Measurements from ENCODE around the gene EIPR1. TPM values are rescaled to one million over a fixed set of nuclear protein-coding genes. Genes with fewer than 3 reads are reported as not detected.

The EIPR1 gene
- total and polyA plus RNA-seq, 2 donors (not counting 3 experiments of a cell fraction or from before 2014, with no cell fraction given) = 30.8 to 57.3 TPM

- Histone ChIP-seq H3K4me2 (ENCODE audit: insufficient read depth, low read length) (no peak overlapping the region), H3K9me1 (replicated peaks; ENCODE audit: control insufficient read depth, extremely low read depth, insufficient read depth, low read length) (no peaks in the 10 kb centered on the region), H4K20me1 (replicated peaks; ENCODE audit: control insufficient read depth, extremely low read depth, insufficient read depth, low read length) (no peaks in the 10 kb centered on the region), H3K27ac (ENCODE audit: insufficient read depth, low read depth, low read length) (no peak overlapping the region), H3K9me3 (replicated peaks; ENCODE audit: control insufficient read depth, insufficient read depth, low read length) (no peaks in the 10 kb centered on the region), H3K27me3 (ENCODE audit: control insufficient read depth in 2 of 2, insufficient read depth in 2 of 2, low read length in 2 of 2) (no peaks in the 10 kb centered on the region), H3K36me3 (ENCODE audit: control insufficient read depth in 2 of 2, extremely low read depth in 1 of 2, insufficient read depth in 2 of 2, low read length in 2 of 2) (peaks cover 0 to 7% of the 10 kb centered on the region in 2 experiments), H3K4me1 (ENCODE audit: control insufficient read depth, extremely low read depth, insufficient read depth, low read length) (no peaks in the 10 kb centered on the region), H3K79me2 (ENCODE audit: control insufficient read depth, insufficient read depth, low read length) (peaks cover 3% of the 10 kb centered on the region), H3K4me3 (replicated peaks in 1 of 3; ENCODE audit: insufficient read depth in 1 of 3, low read depth in 1 of 3, low read length in 3 of 3) (no peak overlapping the region), H2AFZ (ENCODE audit: low read depth, low read length) (no peak overlapping the region), H3K9ac (replicated peaks; ENCODE audit: extremely low read depth, insufficient read depth, low read length) (no peak overlapping the region)
- FAIRE-seq (no peak), DNase-seq (ENCODE audit: low read depth, low spot score) (no peak)
- ChIA-PET POLR2A (no interaction called here), CTCF (no interaction called here)
- BruUV-seq (replicated peaks) = no TSS peak
- dilution Hi-C loops (cut with MboI; ENCODE audit: extremely low pct_ligation_motif_present, low sequenced_read_pairs) (no loop called here), intact Hi-C loops (cut with micrococcal nuclease) (no loop called here)
- TF ChIP-seq POLR2AphosphoS5 (IDR thresholded peaks at IDR 0.05; ENCODE audit: insufficient read depth, low read depth, low read length) (no peak), CTCF (IDR thresholded peaks at IDR 0.05; ENCODE audit: extremely low read depth in 1 of 2, insufficient read depth in 1 of 2, low read depth in 1 of 2, low read length in 2 of 2) (no peak), EZH2 (IDR thresholded peaks at IDR 0.05; ENCODE audit: borderline replicate concordance, low read depth, low read length, severe bottlenecking) (no peak), POLR2A (IDR thresholded peaks at IDR 0.05; ENCODE audit: low read depth, low read length) (no peak), JUN (IDR thresholded peaks at IDR 0.05; ENCODE audit: borderline replicate concordance, insufficient read depth, insufficient read length, low read depth) (no peak)
These were observed 60.3 kb downstream of the EIPR1 start for GRCh38 chr2:3317277-3317685.
